Small intestine (tissue), 7 donors: ENCODE measurements around the gene TRAK1. TPM values are rescaled to one million over a fixed set of nuclear protein-coding genes. Genes with fewer than 3 reads are reported as not detected.
"Not testable (repeated sequence)": the region's sequence is repeated elsewhere in the genome, so short reads cannot be mapped to it uniquely, and the experiment has no call there.

ENCODE experiments used
- DNase-seq, 2 donors: peaks; one replicate each; pipeline versions ENCODE4 v3.0.0 to v3.0.0-alpha.2; 2013
- FAIRE-seq: peaks from 2 replicates; lab custom pipeline; 2012; peaks lifted over from hg19 to GRCh38; lab: Jason Lieb, UNC
- H3K27ac ChIP-seq, 3 donors: one replicate each; pipeline ENCODE4 v1.5.1; 2013; ENCODE audit warnings: low read length in 2 of 3, mild to moderate bottlenecking in 2 of 3, control low read depth in 1 of 3, inconsistent platforms in 1 of 3, low read depth in 1 of 3, moderate library complexity in 1 of 3
- H3K27me3 ChIP-seq, 3 donors: one replicate each; pipeline ENCODE4 v1.6.1; 2013; ENCODE audit warnings: low read length in 3 of 3, inconsistent platforms in 1 of 3; ENCODE audit not compliant: control insufficient read depth in 3 of 3, insufficient read depth in 3 of 3
- H3K36me3 ChIP-seq, 3 donors: one replicate each; pipeline ENCODE4 v1.6.1; 2013; ENCODE audit warnings: low read length in 3 of 3, inconsistent platforms in 1 of 3, low read depth in 1 of 3, mild to moderate bottlenecking in 1 of 3, moderate library complexity in 1 of 3; ENCODE audit not compliant: control insufficient read depth in 3 of 3, insufficient read depth in 2 of 3
- H3K4me1 ChIP-seq, 3 donors: one replicate each; pipeline ENCODE4 v1.6.1; 2013; ENCODE audit warnings: low read length in 2 of 3, inconsistent platforms in 1 of 3, low read depth in 1 of 3, mild to moderate bottlenecking in 1 of 3, moderate library complexity in 1 of 3; ENCODE audit not compliant: control insufficient read depth in 3 of 3, insufficient read depth in 2 of 3
- H3K4me3 ChIP-seq, 3 donors: one replicate each; pipeline ENCODE4 v1.5.1; 2013; ENCODE audit warnings: low read length in 3 of 3, control low read depth in 1 of 3, inconsistent platforms in 1 of 3, low read depth in 1 of 3, mild to moderate bottlenecking in 1 of 3, moderate library complexity in 1 of 3
- H3K9me3 ChIP-seq, 2 donors: one replicate each; pipeline ENCODE4 v1.6.1; 2013; ENCODE audit warnings: low read depth in 1 of 2, low read length in 1 of 2; ENCODE audit not compliant: control insufficient read depth in 2 of 2, insufficient read depth in 1 of 2
- WGBS, 3 donors: extraction: QIAGEN DNeasy Blood & Tissue Kit; methylation state at CpG; one replicate each; pipeline ENCODE4 v1.1.7; 2013; 5-methylcytosine and 5-hydroxymethylcytosine counted together
- polyA plus RNA-seq, 4 donors: library from polyadenylated mRNA; stranded (reverse) in 3 of 4; unstranded in 1 of 4; fragments of 200-250 nt in 3 of 4; fragments of 120-200 nt in 1 of 4; gene quantifications; one replicate each; pipeline versions ENCODE4 v1.2.1 to v1.2.3, GENCODE V29; 2013
- donor health status: healthy with polysubstance abuse.
- donor health status: control.
- donor health status: control.
- donor health status: Bipolar disorder and iron deficiency.
- donor health status: healthy.

The TRAK1 gene
- polyA plus RNA-seq, 4 donors, result 20.9 to 74.7 (median 39.8) TPM

GRCh38 chr3:42103921-42104665 is 12.9 kb downstream of the TRAK1 start:
- H3K4me3 ChIP-seq, H3K4me1 ChIP-seq, H3K9me3 ChIP-seq, FAIRE-seq, H3K27ac ChIP-seq, DNase-seq, H3K36me3 ChIP-seq, H3K27me3 ChIP-seq: not testable (repeated sequence)
- WGBS, 3 donors, result 93 to 96% (median 94%) methylated on average over 15 of the region's 15 CpGs

GRCh38 chr3:42105994-42106393 is 14.8 kb downstream of the TRAK1 start:
- not testable (repeated sequence) for H3K36me3 ChIP-seq, H3K27ac ChIP-seq, H3K9me3 ChIP-seq, H3K27me3 ChIP-seq, H3K4me1 ChIP-seq, H3K4me3 ChIP-seq, FAIRE-seq, DNase-seq
- 95% methylated on average over 2 of the region's 2 CpGs; no CpG with 5 or more reads in 2 of the 3 donors for whole genome bisulfite sequencing, 3 donors

GRCh38 chr3:42106646-42107045 is 15.5 kb downstream of the TRAK1 start:
- Histone ChIP-seq H3K27me3 (no peaks in the 10 kb centered on the region), H3K4me1 (no peaks in the 10 kb centered on the region), H3K9me3 (peaks cover 0 to 3% of the 10 kb centered on the region in 2 donors), H3K4me3 (no peak overlapping the region), H3K36me3 (peaks cover 0 to 6% (median 0%) of the 10 kb centered on the region in 3 donors), H3K27ac (peak overlapping the region in 1 of 3 donors; percentile 23)
- DNase-seq (no peak), FAIRE-seq (no peak)

GRCh38 chr3:42110631-42111030 is 19.5 kb downstream of the TRAK1 start:
- 87 to 91% (median 91%) methylated on average over 3 of the region's 3 CpGs for WGBS, 3 donors
- H3K4me1 ChIP-seq, result no peaks in the 10 kb centered on the region
- H3K4me3 ChIP-seq, result no peak overlapping the region
- no peak for FAIRE-seq
- DNase-seq, result no peak
- no peak overlapping the region for H3K27ac ChIP-seq
- H3K36me3 ChIP-seq, result no peaks in the 10 kb centered on the region
- peaks cover 0 to 3% of the 10 kb centered on the region in 2 donors for H3K9me3 ChIP-seq
- no peaks in the 10 kb centered on the region for H3K27me3 ChIP-seq

- Histone ChIP-seq H3K4me1 (peaks cover 0 to 8% (median 4%) of the 10 kb centered on the region in 3 donors), H3K36me3 (peaks cover 0 to 3% (median 0%) of the 10 kb centered on the region in 3 donors), H3K27me3 (no peaks in the 10 kb centered on the region), H3K4me3 (no peak overlapping the region), H3K9me3 (no peaks in the 10 kb centered on the region), H3K27ac (no peak overlapping the region)
- no peak for FAIRE-seq
- 59 to 73% (median 72%) methylated on average over 4 of the region's 4 CpGs for WGBS, 3 donors
- DNase-seq, result no peak
Measured at GRCh38 chr3:42114130-42114725, 23.1 kb downstream of the TRAK1 start.

- FAIRE-seq (no peak), DNase-seq (no peak)
- Histone ChIP-seq H3K4me1 (peaks cover 0 to 8% (median 7%) of the 10 kb centered on the region in 3 donors), H3K9me3 (no peaks in the 10 kb centered on the region), H3K27me3 (no peaks in the 10 kb centered on the region), H3K4me3 (no peak overlapping the region), H3K27ac (no peak overlapping the region), H3K36me3 (peaks cover 0 to 3% (median 0%) of the 10 kb centered on the region in 3 donors)
- 73 to 88% (median 79%) methylated on average over 13 of the region's 13 CpGs for WGBS, 3 donors
Measured at GRCh38 chr3:42115215-42115614, 24.1 kb downstream of the TRAK1 start.

- 93 to 96% (median 94%) methylated on average over 9 of the region's 9 CpGs for WGBS, 3 donors
- Histone ChIP-seq H3K9me3 (no peaks in the 10 kb centered on the region), H3K4me3 (no peak overlapping the region), H3K27ac (no peak overlapping the region), H3K27me3 (no peaks in the 10 kb centered on the region), H3K36me3 (peaks cover 0 to 3% (median 0%) of the 10 kb centered on the region in 3 donors), H3K4me1 (peaks cover 0 to 8% (median 7%) of the 10 kb centered on the region in 3 donors)
- FAIRE-seq (no peak), DNase-seq (no peak)
Measured at GRCh38 chr3:42115946-42116345, 24.8 kb downstream of the TRAK1 start.

GRCh38 chr3:42116466-42116865 is 25.3 kb downstream of the TRAK1 start:
- FAIRE-seq (no peak), DNase-seq (no peak)
- Histone ChIP-seq H3K9me3 (no peaks in the 10 kb centered on the region), H3K27me3 (no peaks in the 10 kb centered on the region), H3K4me3 (no peak overlapping the region), H3K36me3 (peaks cover 0 to 3% (median 0%) of the 10 kb centered on the region in 3 donors), H3K27ac (no peak overlapping the region), H3K4me1 (peaks cover 0 to 8% (median 7%) of the 10 kb centered on the region in 3 donors)
- WGBS, 3 donors, result 86 to 96% (median 93%) methylated on average over 1 of the region's 1 CpG
